Stimulated activated CD8-positive, alpha-beta memory T cell treated with anti-CD3 and anti-CD28 coated beads, Interleukin-7, amount 100 ng/mL, for 24 hours (primary cell): ENCODE measurements around the gene KRTAP2-2.

Experiments used
- DNase-seq: peaks from one replicate; pipeline ENCODE4 v3.0.0-alpha.2; 2020; ENCODE audit warnings: low read depth

KRTAP2-2 gene

GRCh38 chr17:41020336-41020735, 34.7 kb downstream of the KRTAP2-2 start:
- no peak for DNase-seq

- DNase-seq = no peak
Observed at GRCh38 chr17:41019415-41019814, 35.6 kb downstream of the KRTAP2-2 start.

GRCh38 chr17:41018541-41018940, 36.5 kb downstream of the KRTAP2-2 start:
- no peak for DNase-seq

GRCh38 chr17:41016578-41017215, 38.3 kb downstream of the KRTAP2-2 start:
- no peak for DNase-seq

GRCh38 chr17:41015454-41015853, 39.6 kb downstream of the KRTAP2-2 start:
- DNase-seq = no peak

- DNase-seq = no peak
Observed at GRCh38 chr17:41013606-41014005, 41.4 kb downstream of the KRTAP2-2 start.

- no peak for DNase-seq
Observed at GRCh38 chr17:41013181-41013580, 41.8 kb downstream of the KRTAP2-2 start.

- DNase-seq = no peak
Observed at GRCh38 chr17:41012326-41013120, 42.5 kb downstream of the KRTAP2-2 start.

GRCh38 chr17:41010441-41010840, 44.6 kb downstream of the KRTAP2-2 start:
- DNase-seq = no peak

- DNase-seq = no peak
Observed at GRCh38 chr17:41009936-41010335, 45.1 kb downstream of the KRTAP2-2 start.

GRCh38 chr17:41009301-41009760, 45.7 kb downstream of the KRTAP2-2 start:
- no peak for DNase-seq

GRCh38 chr17:41008811-41009210, 46.2 kb downstream of the KRTAP2-2 start, which contains the start of gene KRTAP3-1:
Gene KRTAP3-1, minus strand, starts transcription at chr17:41009128. Its CDS starts 54 bp downstream, at chr17:41009074.
- DNase-seq = no peak
